HepG2 (cell line): ENCODE measurements around the gene SOCS1. TPM values are rescaled to one million over a fixed set of nuclear protein-coding genes. Genes with fewer than 3 reads are reported as not detected.

ENCODE experiments used
- ATF3 ChIP-seq: sonication (generic); formaldehyde crosslinking; IDR thresholded peaks from 2 replicates; pipeline ENCODE4 v1.4.0; 2020; ENCODE audit warnings: missing genetic modification reagents
- BRD4 ChIP-seq: sonication (generic); formaldehyde crosslinking; IDR thresholded peaks from 2 replicates; pipeline ENCODE4 v1.4.0; 2020; ENCODE audit warnings: missing genetic modification reagents
- CC2D1A ChIP-seq: sonication (generic); formaldehyde crosslinking; IDR thresholded peaks from 2 replicates; pipeline ENCODE4 v1.8.1; 2023; ENCODE audit warnings: mild to moderate bottlenecking, missing genetic modification reagents
- CREBL2 ChIP-seq: sonication (generic); formaldehyde crosslinking; IDR thresholded peaks from 2 replicates; pipeline ENCODE4 v1.8.1; 2023; ENCODE audit warnings: missing genetic modification reagents, mild to moderate bottlenecking, borderline replicate concordance
- DZIP1 ChIP-seq: sonication (generic); formaldehyde crosslinking; IDR thresholded peaks from 2 replicates; pipeline ENCODE4 v1.5.0; 2020; ENCODE audit warnings: mild to moderate bottlenecking, missing genetic modification reagents
- FOXC1 ChIP-seq: sonication (generic); formaldehyde crosslinking; IDR thresholded peaks from 2 replicates; pipeline ENCODE4 v1.8.0; 2022; ENCODE audit warnings: mild to moderate bottlenecking, missing genetic modification reagents, borderline replicate concordance
- FOXM1 ChIP-seq: sonication (generic); formaldehyde crosslinking; IDR thresholded peaks from 2 replicates; pipeline ENCODE4 v1.5.0; 2020; ENCODE audit warnings: missing genetic modification reagents
- HDAC2 ChIP-seq: sonication (generic); formaldehyde crosslinking; IDR thresholded peaks from 2 replicates; pipeline ENCODE4 v1.4.0; 2020; ENCODE audit warnings: missing genetic modification reagents
- JARID2 ChIP-seq: sonication (generic); formaldehyde crosslinking; IDR thresholded peaks from 2 replicates; pipeline ENCODE4 v1.8.1; 2023; ENCODE audit warnings: missing genetic modification reagents, inconsistent platforms; ENCODE audit not compliant: insufficient replicate concordance
- KDM2A ChIP-seq: sonication (generic); formaldehyde crosslinking; IDR thresholded peaks from 2 replicates; pipeline ENCODE4 v1.4.0; 2020; ENCODE audit warnings: low read depth, missing genetic modification reagents, borderline replicate concordance
- NFKB2 ChIP-seq: sonication (generic); formaldehyde crosslinking; IDR thresholded peaks from 2 replicates; pipeline ENCODE4 v1.4.0; 2020; ENCODE audit warnings: missing genetic modification reagents, borderline replicate concordance
- PAWR ChIP-seq: sonication (generic); formaldehyde crosslinking; IDR thresholded peaks from 2 replicates; pipeline ENCODE4 v1.4.0; 2020; ENCODE audit warnings: missing genetic modification reagents, mild to moderate bottlenecking, borderline replicate concordance
- REXO4 ChIP-seq: sonication (generic); formaldehyde crosslinking; IDR thresholded peaks from 2 replicates; pipeline ENCODE4 v1.8.0; 2022; ENCODE audit warnings: missing genetic modification reagents, mild to moderate bottlenecking, borderline replicate concordance
- SP1 ChIP-seq, 2 experiments: fragments of 450-650 bp in 1 of 2; sonication (generic) in 1 of 2; formaldehyde crosslinking in 1 of 2; IDR thresholded peaks; 2 replicates each; pipeline versions ENCODE4 v1.4.0 to v1.6.1; 2016 to 2020; ENCODE audit warnings: missing genetic modification reagents in 1 of 2
- TGIF2 ChIP-seq: IDR thresholded peaks from 2 replicates; pipeline ENCODE4 v1.6.1; 2016; ENCODE audit warnings: control low read depth, missing compliant biosample characterization
- XRCC5 ChIP-seq: fragments of 200-400 bp; formaldehyde crosslinking; optimal IDR thresholded peaks from 2 replicates; pipeline ENCODE3; 2017; ENCODE audit warnings: mild to moderate bottlenecking, low read length
- YY1 ChIP-seq: IDR thresholded peaks from 2 replicates; pipeline ENCODE4 v1.6.1; 2011; ENCODE audit warnings: low read length, low read depth, moderate library complexity, mild to moderate bottlenecking; ENCODE audit not compliant: insufficient read depth, insufficient replicate concordance
- ZBTB10 ChIP-seq: sonication (generic); formaldehyde crosslinking; IDR thresholded peaks from 2 replicates; pipeline ENCODE4 v1.4.0; 2020; ENCODE audit warnings: missing genetic modification reagents, borderline replicate concordance
- ZFP1 ChIP-seq: IDR thresholded peaks from 2 replicates; pipeline ENCODE4 v1.6.1; 2016
- ZFP62 ChIP-seq: sonication (generic); formaldehyde crosslinking; IDR thresholded peaks from 2 replicates; pipeline ENCODE4 v1.4.0; 2020; ENCODE audit warnings: missing genetic modification reagents
- ZNF564 ChIP-seq: sonication (generic); formaldehyde crosslinking; IDR thresholded peaks from 2 replicates; pipeline ENCODE4 v1.8.1; 2023; ENCODE audit warnings: mild to moderate bottlenecking, missing genetic modification reagents
- ZNF615 ChIP-seq: sonication (generic); formaldehyde crosslinking; IDR thresholded peaks from 2 replicates; pipeline ENCODE4 v1.5.0; 2020; ENCODE audit warnings: mild to moderate bottlenecking, missing genetic modification reagents, borderline replicate concordance
- ZNF740 ChIP-seq: sonication (generic); formaldehyde crosslinking; IDR thresholded peaks from 2 replicates; pipeline ENCODE4 v1.4.0; 2020; ENCODE audit warnings: missing genetic modification reagents
- ZNF776 ChIP-seq: sonication (generic); formaldehyde crosslinking; IDR thresholded peaks from 2 replicates; pipeline ENCODE4 v1.4.0; 2020; ENCODE audit warnings: mild to moderate bottlenecking, missing genetic modification reagents
- polyA plus RNA-seq, 8 experiments: library from polyadenylated mRNA; depleted of rRNA in 3 of 8; stranded (reverse) in 7 of 8; unstranded in 1 of 8; fragments of >200 nt; fragmentation: Illumina TruSeq in 4 of 8; extraction: Trizol in 4 of 8; gene quantifications; 2 replicates each; pipeline versions ENCODE4 v1.2.1 to v1.2.3, GENCODE V29; 2011 to 2016; ENCODE audit warnings: low read depth in 4 of 8, missing spikeins in 1 of 8, mixed read lengths in 1 of 8; ENCODE audit not compliant: insufficient read depth in 1 of 8
- total RNA-seq, 5 experiments: library from RNA; depleted of rRNA; stranded (reverse); fragments of >200 nt; fragmentation: Illumina TruSeq; extraction: Trizol; gene quantifications; 2 replicates each; pipeline ENCODE4 v1.2.3, GENCODE V29; 2016; ENCODE audit warnings: low read depth in 1 of 5

Gene SOCS1
- total and polyA plus RNA-seq, 2 of the 13 experiments (the other 11 are each of a cell fraction or from before 2014, with no cell fraction given) = 5.3 to 6.3 TPM

- TF ChIP-seq HDAC2 (CRISPR knock-in tag) (no peak), ZNF615 (CRISPR knock-in tag) (no peak), REXO4 (CRISPR knock-in tag) (no peak), ZFP1 (CRISPR knock-in tag) (no peak), DZIP1 (CRISPR knock-in tag) (no peak), ZNF740 (CRISPR knock-in tag) (no peak), JARID2 (no peak), NFKB2 (CRISPR knock-in tag) (no peak), CC2D1A (CRISPR knock-in tag) (no peak), ATF3 (peak; percentile 47; the same call in 1 of the 2 replicates), SP1 (IDR thresholded peaks at IDR 0.05) (no peak), SP1 (CRISPR knock-in tag; IDR thresholded peaks at IDR 0.05) (no peak), TGIF2 (CRISPR knock-in tag) (no peak), FOXM1 (CRISPR knock-in tag) (no peak), ZNF776 (CRISPR knock-in tag) (no peak), ZNF564 (no peak), CREBL2 (CRISPR knock-in tag) (no peak), XRCC5 (peak; percentile 63), KDM2A (CRISPR knock-in tag) (0 out of 2 replicates have a peak, but pooled peaks have one; percentile 27), PAWR (CRISPR knock-in tag) (no peak), ZFP62 (CRISPR knock-in tag) (no peak), BRD4 (CRISPR knock-in tag) (no peak), YY1 (no peak), FOXC1 (CRISPR knock-in tag) (no peak), ZBTB10 (CRISPR knock-in tag) (no peak)
These were observed 4.2 kb downstream of the SOCS1 start (continued) for GRCh38 chr16:11251525-11252481.
